ENCODE data around the gene ENDOG.

Gene ENDOG

GRCh38 chr9:128802482-128802881 lies 15.8 kb upstream of the ENDOG start:
- no peak for DNase-seq

- no peak for DNase-seq
Measured at GRCh38 chr9:128805661-128806060, 12.6 kb upstream of the ENDOG start.

- DNase-seq: no peak
Measured at GRCh38 chr9:128807827-128808226, 10.5 kb upstream of the ENDOG start.

- DNase-seq: no peak
Measured at GRCh38 chr9:128808543-128808942, 9.8 kb upstream of the ENDOG start.

- DNase-seq: no peak
Measured at GRCh38 chr9:128809036-128809599, 9.2 kb upstream of the ENDOG start.

GRCh38 chr9:128809831-128810230 lies 8.5 kb upstream of the ENDOG start:
- no peak for DNase-seq

GRCh38 chr9:128810873-128811272 lies 7.4 kb upstream of the ENDOG start:
- no peak for DNase-seq

GRCh38 chr9:128818839-128819715 lies 777 bp downstream of the ENDOG start:
- DNase-seq: peak; percentile 50

GRCh38 chr9:128819716-128820664 lies 1.7 kb downstream of the ENDOG start:
- DNase-seq: peak; percentile 37

- no peak for DNase-seq
Measured at GRCh38 chr9:128820665-128821583, 2.6 kb downstream of the ENDOG start.

GRCh38 chr9:128821584-128822406 lies 3.5 kb downstream of the ENDOG start:
- no peak for DNase-seq

- no peak for DNase-seq
Measured at GRCh38 chr9:128822407-128823042, 4.2 kb downstream of the ENDOG start.

GRCh38 chr9:128823362-128823902 lies 5.1 kb downstream of the ENDOG start:
- no peak for DNase-seq

- DNase-seq: no peak
Measured at GRCh38 chr9:128823903-128824406, 5.7 kb downstream of the ENDOG start.

- no peak for DNase-seq
Measured at GRCh38 chr9:128824911-128825310, 6.6 kb downstream of the ENDOG start.

GRCh38 chr9:128825923-128826700 lies 7.8 kb downstream of the ENDOG start:
- no peak for DNase-seq

GRCh38 chr9:128828267-128828666 lies 10.0 kb downstream of the ENDOG start:
- no peak for DNase-seq

- peak; percentile 20 for DNase-seq
Measured at GRCh38 chr9:128828719-128829452, 10.6 kb downstream of the ENDOG start.

All from hematopoietic multipotent progenitor cell treated with erythropoietin and hydrocortisone succinate and interleukin-3 and kit ligand, for 8 days (in vitro differentiated cells).